ENCODE data around the gene SCAF4.
"Not testable (repeated sequence)": the region's sequence is repeated elsewhere in the genome, so short reads cannot be mapped to it uniquely, and the experiment has no call there.

The SCAF4 gene

DNA sequence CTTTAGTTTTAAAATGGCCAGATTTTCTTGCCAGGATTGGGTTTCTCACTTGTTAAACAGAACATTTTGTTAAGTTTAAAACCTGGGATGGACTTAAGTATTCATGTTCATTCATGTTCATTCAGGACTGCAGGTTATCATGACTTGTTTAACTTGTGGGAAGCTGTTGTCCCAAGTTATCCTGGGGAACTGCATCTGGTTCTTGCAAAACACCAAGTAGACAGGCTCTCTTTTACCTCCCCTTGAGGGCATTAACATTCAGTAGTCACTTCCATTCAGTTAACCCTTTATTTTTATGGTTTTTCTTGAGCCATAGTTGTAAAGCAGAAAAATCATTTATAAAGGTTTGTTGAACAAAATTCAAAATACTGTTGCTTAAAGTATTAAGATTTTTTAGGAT lies 64.3 kb downstream of the SCAF4 start:
- DNase-seq, result no peak

DNA sequence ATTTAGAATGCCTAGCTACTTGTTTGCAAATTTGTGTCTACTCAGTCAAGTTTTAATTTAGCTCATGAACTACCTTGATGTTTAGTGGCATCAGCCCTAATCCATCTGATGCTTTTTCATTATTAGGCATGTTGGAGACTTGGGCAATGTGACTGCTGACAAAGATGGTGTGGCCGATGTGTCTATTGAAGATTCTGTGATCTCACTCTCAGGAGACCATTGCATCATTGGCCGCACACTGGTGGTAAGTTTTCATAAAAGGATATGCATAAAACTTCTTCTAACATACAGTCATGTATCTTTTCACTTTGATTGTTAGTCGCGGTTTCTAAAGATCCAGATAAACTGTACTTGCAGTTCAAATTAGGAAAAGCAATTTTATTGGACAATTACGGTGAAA lies 64.8 kb downstream of the SCAF4 start:
- DNase-seq, result no peak

DNA sequence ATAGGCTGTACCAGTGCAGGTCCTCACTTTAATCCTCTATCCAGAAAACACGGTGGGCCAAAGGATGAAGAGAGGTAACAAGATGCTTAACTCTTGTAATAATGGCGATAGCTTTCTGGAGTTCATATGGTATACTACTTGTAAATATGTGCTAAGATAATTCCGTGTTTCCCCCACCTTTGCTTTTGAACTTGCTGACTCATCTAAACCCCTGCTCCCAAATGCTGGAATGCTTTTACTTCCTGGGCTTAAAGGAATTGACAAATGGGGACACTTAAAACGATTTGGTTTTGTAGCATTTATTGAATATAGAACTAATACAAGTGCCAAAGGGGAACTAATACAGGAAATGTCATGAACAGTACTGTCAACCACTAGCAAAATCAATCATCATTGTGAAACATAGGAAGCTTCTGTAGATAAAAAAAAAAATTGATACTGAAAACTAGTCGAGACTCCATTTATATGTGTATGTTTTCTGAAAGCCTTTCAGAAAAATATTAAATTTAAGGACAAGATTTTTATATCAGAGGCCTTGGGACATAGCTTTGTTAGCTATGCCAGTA lies 65.4 kb downstream of the SCAF4 start:
- DNase-seq, result no peak

DNA sequence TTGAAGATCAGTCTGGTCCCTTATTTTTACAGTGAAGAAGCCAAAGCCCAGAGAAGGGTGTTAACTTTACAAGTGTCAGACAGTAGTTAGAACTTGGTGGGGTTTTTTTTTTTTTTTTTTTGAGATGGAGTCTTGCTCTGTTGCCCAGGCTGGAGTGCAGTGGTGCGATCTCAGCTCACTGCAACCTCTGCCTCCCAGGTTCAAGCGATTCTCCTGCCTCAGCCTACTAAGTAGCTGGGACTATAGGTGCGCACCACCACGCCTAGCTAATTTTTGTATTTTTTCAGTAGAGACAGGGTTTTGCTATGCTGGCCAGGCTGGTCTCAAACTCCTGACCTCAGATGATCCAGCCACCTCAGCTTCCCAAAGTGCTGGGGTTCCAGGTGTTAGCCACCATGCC lies 66.0 kb downstream of the SCAF4 start:
- DNase-seq, result not testable (repeated sequence)

GRCh38 chr21:31665397-31665796 lies 66.5 kb downstream of the SCAF4 start:
- peak; percentile 19 for DNase-seq

DNA sequence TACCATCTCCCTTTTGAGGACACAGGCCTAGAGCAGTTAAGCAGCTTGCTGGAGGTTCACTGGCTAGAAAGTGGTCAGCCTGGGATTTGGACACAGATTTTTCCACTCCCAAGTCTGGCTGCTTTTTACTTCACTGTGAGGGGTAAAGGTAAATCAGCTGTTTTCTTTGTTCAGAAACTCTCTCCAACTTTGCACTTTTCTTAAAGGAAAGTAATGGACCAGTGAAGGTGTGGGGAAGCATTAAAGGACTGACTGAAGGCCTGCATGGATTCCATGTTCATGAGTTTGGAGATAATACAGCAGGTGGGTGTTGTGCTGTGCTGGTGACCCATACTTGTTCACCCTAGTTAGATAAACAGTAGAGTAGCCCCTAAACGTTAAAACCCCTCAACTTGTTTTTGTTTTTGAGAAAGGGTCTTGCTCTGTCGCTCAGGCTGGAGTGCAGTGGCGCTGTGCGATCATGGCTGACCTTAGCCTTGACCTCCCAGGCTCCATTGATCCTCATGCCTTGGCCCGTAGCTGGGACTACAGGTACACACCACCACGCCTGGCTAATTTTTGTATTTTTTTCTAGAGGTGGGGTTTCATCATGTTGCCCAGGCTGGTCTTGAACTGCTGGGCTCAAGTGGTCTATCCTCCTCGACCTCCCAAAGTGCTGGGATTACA lies 68.2 kb downstream of the SCAF4 start:
- DNase-seq, result no peak

DNA sequence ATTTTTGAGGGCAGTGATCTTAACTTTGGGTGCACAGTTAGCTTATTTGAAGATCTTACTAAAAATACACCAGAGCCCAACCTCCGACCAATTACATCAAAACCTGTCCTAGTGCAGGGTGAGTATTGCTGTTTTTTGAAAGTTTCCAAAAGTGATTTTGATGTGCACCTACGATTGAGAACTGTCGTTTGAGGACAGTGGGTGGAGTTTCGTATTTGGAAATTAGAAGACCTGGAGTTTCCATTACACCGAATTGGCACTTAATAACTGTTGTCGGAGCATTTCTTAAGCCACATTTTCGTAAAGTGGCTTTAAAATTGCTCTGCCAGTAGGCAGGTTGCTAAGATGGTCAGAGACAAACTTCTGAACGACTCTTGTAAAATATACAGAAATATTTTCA lies 71.3 kb downstream of the SCAF4 start:
- no peak for DNase-seq

GRCh38 chr21:31660259-31660565 lies 71.7 kb downstream of the SCAF4 start:
- DNase-seq, result no peak

GRCh38 chr21:31659536-31660258 lies 72.2 kb downstream of the SCAF4 start, which contains the start of gene SOD1:
TSS of gene SOD1 (plus strand) at chr21:31659693. CDS start at chr21:31659770, 77 bp downstream.
- peak; percentile 91 for DNase-seq

DNA sequence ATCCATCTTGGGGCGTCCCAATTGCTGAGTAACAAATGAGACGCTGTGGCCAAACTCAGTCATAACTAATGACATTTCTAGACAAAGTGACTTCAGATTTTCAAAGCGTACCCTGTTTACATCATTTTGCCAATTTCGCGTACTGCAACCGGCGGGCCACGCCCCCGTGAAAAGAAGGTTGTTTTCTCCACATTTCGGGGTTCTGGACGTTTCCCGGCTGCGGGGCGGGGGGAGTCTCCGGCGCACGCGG lies 72.7 kb downstream of the SCAF4 start:
- no peak for DNase-seq

GRCh38 chr21:31658053-31658452 lies 73.9 kb downstream of the SCAF4 start:
- DNase-seq, result no peak

- no peak for DNase-seq
Observed at GRCh38 chr21:31656199-31657095, 75.5 kb downstream of the SCAF4 start.

DNA sequence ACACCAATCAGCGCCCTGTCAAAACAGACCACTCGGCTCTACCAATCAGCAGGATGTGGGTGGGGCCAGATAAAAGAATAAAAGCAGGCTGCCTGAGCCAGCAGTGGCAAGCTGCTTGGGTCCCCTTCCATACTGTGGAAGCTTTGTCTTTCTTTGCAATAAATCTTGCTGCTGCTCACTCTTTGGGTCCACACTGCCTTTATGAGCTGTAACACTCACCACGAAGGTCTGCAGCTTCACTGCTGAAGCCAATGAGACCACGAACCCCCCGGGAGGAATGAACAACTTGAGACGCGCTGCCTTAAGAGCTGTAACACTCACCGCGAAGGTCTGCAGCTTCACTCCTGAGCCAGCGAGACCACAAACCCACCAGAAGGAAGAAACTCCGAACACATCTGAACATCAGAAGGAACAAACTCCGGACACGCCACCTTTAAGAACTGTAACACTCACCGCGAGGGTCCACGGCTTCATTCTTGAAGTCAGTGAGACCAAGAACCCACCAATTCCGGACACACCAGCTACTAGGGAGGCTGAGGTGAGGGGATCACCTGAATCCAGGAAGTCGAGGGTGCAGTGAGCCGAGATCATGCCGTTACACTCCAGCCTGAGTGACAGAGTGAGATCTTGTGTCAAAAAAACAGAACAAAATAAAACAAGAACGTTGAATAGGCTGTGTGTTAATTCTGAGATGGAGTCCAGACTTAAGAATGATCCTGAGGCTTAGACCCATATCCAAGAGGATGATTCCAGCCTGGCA lies 76.9 kb downstream of the SCAF4 start:
- DNase-seq, result not testable (repeated sequence)

DNA sequence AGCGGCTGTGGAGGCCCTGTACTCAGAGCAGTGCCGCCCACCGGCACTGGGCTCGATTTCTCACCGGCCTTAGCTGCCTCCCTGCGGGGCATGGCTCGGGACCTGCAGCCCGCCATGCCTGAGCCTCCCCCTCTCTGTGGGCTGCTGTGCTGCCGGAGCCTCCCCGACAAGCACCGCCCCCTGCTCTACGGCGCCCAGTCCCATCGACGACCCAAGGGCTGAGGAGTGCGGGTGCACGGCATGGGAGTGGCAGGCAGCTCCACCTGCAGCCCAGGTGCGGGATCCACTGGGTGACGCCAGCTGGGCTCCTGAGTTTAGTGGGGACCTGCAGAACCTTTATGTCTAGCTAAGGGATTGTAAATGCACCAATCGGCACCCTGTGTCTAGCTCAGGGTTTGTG lies 77.6 kb downstream of the SCAF4 start:
- no peak for DNase-seq

GRCh38 chr21:31651491-31651890 lies 80.4 kb downstream of the SCAF4 start:
- not testable (repeated sequence) for DNase-seq

GRCh38 chr21:31650930-31651329 lies 81.0 kb downstream of the SCAF4 start:
- no peak for DNase-seq

DNA sequence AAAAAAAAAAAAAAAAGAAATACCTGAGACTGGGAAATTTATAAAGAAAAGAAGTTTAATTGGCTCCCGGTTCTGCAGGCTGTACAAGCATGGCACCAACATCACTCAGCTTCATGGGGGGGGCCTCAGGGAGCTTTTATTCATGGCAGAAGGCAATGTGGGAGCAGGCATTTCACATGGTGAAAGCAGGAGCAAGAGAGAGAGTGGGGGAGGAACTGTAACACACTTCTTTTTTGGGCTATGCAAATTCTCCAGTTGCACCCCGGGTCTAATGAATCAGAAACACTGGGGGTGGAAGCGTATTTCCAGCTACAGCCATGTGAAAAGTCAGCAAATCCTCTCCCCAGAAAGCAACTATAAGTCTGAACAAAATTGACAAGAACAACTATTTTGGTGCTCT lies 84.3 kb downstream of the SCAF4 start:
- no peak for DNase-seq

GRCh38 chr21:31644643-31645042 lies 87.3 kb downstream of the SCAF4 start:
- no peak for DNase-seq

GRCh38 chr21:31641416-31641922 lies 90.4 kb downstream of the SCAF4 start:
- DNase-seq, result no peak

- DNase-seq, result no peak
Observed at GRCh38 chr21:31636874-31637273, 95.0 kb downstream of the SCAF4 start.

DNA sequence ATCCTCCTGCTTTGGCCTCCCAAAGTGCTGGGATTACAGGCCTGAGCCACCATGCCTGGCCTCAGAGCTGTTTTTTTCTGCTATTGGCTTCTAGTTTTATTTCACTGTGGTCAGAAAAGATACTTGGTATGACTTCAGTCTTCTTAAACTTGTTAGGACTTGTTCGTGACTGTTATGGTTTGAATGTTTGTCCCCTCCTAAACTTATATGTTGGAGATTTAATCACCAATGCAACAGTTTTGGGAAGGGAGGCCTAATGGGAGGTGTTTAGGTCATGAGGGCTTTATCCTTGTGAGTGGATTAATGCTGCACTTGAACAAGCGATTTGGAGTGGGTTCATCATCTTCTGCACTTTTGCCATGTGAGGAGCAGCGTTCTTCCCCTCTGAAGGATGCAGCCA lies 96.9 kb downstream of the SCAF4 start:
- DNase-seq, result no peak

DNA sequence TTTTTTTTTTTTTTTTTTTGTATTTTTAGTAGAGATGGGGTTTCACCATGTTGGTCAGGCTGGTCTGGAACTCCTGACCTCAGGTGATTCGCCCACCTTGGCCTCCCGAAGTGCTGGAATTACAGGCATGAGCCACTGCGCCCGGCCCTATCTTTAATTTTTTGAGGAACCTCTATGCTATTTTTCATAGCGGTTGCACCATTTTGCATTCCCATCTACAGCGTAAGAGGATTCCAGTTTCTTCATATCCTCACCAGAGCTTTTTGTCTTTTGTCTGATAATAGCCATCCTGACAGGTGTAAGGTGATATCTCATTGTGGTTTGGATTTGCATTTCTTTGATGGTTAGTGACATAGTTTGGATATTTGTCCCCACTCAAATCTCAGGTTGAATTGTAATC lies 100.0 kb downstream of the SCAF4 start:
- DNase-seq, result not testable (repeated sequence)
